HG03457 (cell line): ENCODE measurements around the gene ARMCX1.
A peak's percentile ranks its signal among the peaks of the same experiment; 100 is the strongest.
"Not testable (repeated sequence)": the region's sequence is repeated elsewhere in the genome, so short reads cannot be mapped to it uniquely, and the experiment has no call there.

Source experiments
- ATAC-seq: cut with Tn5 transposase; IDR thresholded peaks from one replicate; pipeline ENCODE4 v1.9.1; 2021; ENCODE audit warnings: moderate number of reproducible peaks; ENCODE audit not compliant: unreplicated experiment

The ARMCX1 gene

DNA sequence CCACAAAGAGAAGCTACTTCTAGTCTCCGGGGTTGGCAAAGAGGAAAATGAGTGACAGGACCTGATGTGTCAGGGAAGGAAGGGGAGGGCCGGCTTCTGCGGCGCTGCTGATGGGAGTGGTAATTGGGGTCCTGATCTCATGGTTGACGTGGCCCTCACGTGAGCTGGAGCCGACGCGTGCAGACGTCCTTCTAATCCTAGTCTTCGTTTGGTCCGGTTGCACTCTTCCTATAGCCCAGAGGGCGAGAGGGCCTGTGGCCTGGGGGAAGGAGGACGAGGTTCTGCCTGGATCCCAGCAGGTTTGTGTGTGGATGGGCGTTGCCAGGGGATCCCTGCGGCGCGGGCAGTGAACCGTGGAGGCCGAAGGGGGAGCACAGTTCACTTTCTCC, at the start of gene ARMCX1:
TSS of gene ARMCX1 (plus strand) at position 186 of the 389 bp plus-strand sequence. CDS start 2,384 bp downstream, outside the sequence.
- ATAC-seq: no peak

DNA sequence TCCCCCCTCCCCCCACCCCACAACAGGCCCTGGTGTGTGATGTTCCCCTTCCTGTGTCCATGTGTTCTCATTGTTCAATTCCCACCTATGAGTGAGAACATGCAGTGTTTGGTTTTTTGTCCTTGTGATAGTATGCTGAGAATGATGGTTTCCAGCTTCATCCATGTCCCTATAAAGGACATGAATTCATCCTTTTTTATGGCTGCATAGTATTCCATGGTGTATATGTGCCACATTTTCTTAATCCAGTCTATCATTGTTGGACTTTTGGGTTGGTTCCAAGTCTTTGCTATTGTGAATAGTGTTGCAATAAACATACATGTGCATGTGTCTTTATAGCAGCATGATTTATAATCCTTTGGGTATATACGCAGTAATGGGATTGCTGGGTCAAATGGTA, 47.4 kb upstream of the ARMCX1 start:
- not testable (repeated sequence) for ATAC-seq

DNA sequence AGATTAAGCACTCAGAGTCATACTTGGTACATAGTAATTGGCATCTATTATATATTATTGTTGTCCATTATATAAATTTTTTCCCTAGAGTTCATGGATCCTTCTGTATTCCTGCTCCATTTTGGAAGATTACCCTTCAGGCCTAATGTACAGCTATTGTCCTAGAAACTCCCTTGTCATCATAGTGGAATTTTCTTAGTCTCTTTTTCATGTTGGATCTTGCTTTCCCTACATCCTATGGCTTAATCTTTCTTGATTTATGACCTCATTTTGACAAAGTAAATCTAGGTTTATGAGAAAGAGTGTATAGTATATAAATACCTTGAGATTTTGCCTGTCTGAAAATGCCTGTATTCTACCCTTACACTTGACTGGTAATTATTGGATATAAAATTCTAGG, 43.0 kb upstream of the ARMCX1 start:
- no peak for ATAC-seq

DNA sequence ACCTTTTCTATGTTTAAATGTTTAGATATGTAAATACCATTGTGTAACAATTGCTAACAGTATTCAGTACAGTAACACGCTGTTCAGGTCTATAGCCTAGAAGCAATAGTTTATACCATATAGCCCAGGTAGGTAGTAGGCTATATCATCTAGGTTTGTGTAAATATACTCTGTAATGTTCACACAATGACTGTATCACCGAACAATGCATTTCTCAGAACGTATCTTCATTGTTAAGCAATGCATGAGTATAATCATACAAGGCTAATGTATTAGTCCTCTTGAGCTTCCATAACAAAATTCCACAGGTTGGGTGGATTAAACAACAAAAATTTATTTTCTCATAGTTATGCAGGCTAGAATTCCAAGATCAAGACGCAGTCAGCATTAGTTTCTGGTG, 42.4 kb upstream of the ARMCX1 start:
- ATAC-seq: no peak

DNA sequence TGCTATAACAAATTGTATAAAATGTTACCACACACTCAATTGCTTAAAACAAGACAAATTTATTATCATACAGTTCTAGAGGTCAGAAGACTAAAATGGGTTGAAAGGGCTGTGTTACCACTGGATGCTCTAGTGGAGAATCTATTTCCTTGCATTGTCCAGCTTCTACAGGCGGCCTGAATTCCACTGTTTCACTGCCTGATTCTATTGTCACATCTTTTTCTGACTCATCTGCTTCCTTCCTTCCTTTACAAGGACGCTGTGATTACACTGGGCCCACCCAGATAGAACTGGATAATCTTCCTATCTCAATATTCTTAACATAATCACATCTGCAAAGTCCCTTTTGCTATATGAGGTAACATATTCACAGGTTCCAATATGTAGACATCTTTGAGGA, 19.4 kb upstream of the ARMCX1 start:
- no peak for ATAC-seq

DNA sequence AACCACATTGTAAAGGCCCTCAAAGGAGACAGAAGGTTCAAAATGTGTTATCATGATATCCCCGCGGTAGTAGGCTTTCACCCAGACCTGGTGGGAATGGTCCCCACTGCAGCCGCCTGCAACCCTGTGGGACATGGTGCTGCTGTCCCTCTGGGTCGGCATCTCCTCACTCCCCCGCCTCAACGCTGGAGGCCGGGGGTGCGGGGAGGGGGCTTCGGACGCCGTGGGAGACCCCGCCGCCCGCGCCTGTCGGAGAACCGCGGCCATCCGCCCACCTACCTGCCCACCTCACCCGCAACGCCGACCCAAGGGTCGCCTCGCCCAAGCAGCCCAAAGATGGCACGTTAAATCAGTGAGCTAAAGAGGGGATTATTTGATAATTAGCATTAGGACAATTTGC, 11.2 kb upstream of the ARMCX1 start:
- ATAC-seq: no peak

DNA sequence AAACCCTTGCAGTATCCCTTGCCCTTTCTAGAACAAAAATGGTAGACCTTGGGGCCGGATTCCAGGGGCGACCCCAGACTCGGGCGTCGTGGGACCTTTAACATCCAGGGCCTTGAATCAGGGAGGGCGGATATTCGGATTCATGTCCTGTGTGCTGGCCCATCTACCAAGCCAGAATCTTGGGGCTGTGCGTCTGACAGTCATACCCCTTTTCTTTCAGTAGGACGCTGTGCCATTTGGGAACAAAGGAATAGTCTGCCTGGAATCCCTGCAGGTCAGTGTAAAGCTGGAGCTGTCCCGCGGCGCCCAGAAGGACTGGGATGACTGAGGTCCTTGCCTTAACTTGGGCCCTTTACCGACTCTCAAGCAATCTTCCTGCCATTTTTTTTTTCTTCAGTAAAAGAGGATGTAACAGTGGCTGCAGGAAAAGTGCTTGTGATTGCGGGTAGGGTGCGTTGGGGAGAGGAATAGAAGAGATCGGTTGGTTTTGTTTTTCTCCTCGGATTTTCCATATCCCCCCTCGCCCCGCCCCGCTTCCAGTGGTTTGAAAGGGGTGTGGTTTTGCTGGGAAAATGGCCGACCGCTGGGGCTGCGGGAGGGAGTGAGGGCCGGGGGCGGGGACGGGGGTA, 518 bp downstream of the ARMCX1 start:
- ATAC-seq: no peak

DNA sequence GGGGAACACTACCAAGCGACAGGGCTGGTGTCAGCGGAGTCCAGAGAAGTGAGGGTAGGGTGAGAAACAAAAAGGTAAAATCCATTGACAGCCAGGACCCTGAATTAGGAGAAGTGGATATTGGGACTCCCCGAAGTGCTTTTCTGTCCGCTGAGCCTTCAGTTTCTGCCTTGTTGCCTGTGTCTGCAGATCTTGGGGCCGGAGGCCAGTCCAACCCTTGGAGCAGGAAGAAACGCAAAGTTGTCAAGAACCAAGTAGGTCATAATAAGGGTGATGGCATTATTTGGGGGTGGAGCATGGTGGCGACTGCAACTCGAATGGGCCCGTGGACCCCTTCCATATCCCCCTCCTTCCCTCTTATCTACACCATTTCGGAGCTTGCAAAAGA, 1.0 kb downstream of the ARMCX1 start:
- ATAC-seq: no peak

DNA sequence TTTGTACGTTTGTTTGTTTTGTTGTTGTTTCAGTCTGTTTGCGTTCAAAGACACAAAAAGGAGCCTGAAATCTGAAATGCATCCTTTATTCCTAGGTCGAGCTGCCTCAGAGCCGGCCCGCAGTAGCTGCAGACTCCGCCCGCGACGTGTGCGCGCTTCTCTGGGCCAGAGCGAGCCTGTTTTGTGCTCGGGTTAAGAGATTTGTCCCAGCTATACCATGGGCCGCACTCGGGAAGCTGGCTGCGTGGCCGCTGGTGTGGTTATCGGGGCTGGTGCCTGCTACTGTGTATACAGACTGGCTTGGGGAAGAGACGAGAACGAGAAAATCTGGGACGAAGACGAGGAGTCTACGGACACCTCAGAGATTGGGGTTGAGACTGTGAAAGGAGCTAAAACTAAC, 2.4 kb downstream of the ARMCX1 start:
- no peak for ATAC-seq

DNA sequence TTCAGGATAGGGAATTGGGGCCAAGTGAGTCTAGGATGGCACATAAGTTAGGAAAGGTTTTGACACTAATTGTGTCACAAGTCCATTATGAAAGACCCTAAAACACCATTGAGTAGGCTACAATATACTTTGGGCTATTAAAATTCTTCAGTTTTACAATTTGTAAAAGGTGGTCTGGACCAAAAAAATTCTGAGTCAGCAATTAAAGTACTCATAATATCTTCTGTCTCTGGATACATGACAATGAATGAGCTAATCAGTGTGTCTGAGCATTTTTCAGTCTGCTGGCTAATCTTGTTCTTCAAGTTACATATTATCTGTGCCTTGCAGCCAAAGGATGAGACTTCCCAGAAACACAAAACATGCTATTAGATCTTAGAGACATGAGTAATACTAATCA, 14.3 kb downstream of the ARMCX1 start:
- ATAC-seq: no peak

DNA sequence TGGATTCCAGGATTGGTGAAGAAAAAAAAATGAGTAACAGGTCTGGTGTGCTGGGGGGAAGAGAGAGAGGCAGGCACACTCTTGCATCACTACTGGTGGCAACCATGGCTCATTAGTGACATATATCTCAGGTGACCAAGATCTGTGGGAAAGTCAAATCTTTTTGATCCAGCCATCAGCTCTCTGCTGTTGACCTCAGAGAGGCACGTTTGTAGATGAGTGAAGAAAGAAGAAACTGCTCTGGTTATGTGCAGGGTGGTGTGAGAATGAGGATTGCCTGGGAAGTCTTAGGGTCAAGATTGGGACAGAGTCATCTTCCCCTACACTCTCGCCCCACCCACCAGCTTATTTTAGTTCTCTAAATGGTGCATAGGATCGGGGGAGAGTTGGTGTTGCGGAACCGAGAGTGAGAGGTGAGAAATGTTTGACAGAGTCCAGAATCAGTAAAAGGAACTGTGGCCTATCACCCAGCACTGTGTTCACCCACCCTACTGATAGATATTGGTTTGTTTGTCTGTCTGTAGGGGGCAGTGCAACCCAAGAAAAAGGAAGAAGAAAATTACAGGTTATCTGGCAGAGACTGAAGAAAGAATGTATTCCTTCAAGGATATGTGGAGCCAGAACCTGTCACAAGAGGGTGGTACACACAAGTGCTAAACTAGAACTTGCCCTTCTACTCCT, 45.5 kb downstream of the ARMCX1 start:
- ATAC-seq: peak; percentile 99

DNA sequence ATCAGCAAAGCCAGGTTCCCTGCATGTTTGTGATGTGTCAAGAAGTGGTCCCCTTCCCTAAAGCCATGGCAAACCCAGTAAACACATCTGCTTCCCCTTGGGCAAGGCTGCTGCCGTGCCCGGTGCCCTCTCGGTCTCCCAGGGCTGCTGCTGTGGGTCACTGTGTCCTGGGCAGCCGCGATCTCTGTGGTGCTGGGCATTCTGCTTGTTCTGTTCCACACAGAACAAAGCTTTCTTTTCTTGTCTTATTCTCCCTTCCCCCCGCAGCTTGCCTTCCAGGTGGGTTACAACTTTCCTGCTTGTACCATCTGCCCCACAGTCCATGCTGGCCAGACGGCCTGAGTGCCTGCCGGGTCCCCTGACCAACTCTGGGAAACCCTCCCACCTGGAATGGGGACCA, 49.2 kb downstream of the ARMCX1 start:
- ATAC-seq: not testable (repeated sequence)

DNA sequence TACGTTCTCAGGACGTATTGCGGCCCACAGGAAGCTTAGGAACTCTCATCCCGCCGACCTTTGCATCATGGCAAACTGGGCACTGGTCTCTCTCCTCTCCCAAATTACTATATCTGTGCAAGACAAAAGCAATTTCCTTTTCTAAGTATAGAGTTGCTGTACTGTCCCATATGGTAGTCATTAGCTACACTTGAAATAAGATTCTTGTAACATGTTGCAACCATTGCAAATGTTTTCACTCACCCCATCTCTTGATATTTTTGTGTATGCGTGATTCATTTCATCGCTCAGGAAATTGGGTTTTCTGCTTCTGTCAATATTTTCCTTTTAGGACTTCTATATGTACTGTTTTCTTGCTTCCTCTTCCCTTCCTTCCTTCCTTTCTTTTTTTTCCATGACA, 51.7 kb downstream of the ARMCX1 start:
- no peak for ATAC-seq
